ENCODE measurements around the gene SMYD3.

GRCh38 chr1:246020211-246020954 lies 486.7 kb downstream of the SMYD3 start:
- TF ChIP-seq SNRNP70 (optimal IDR thresholded peaks at IDR 0.05; ENCODE audit: low read depth, low read length): no peak
- TF ChIP-seq MXI1 (IDR thresholded peaks at IDR 0.05; ENCODE audit: low read depth, low read length): no peak
- no peak for TF ChIP-seq NFYB (IDR thresholded peaks at IDR 0.05; ENCODE audit: extremely low read depth, insufficient read length)
- 0 out of 2 replicates have a peak, but pooled peaks have one; percentile 11 for TF ChIP-seq ATF3 (IDR thresholded peaks at IDR 0.05)
- TF ChIP-seq ATF3 (CRISPR knock-in tag; conservative IDR thresholded peaks at IDR 0.05): no peak
- no peak for TF ChIP-seq POLR2AphosphoS5 (IDR thresholded peaks at IDR 0.05; ENCODE audit: control insufficient read depth, insufficient read depth, low read depth, low read length)
- TF ChIP-seq TBP (optimal IDR thresholded peaks at IDR 0.05; ENCODE audit: low read depth, low read length): no peak
- no peak for TF ChIP-seq NFRKB (IDR thresholded peaks at IDR 0.05; ENCODE audit: low read depth)

Measured in K562 (cell line).